ENCODE data around the gene FAM181A.

Gene FAM181A

GRCh38 chr14:93926873-93927799 lies at the start of gene FAM181A:
Gene FAM181A, plus strand, starts transcription at chr14:93927344. Its CDS starts 942 bp downstream, at chr14:93928286.
- no peak for DNase-seq (ENCODE audit: low read depth)

DNA sequence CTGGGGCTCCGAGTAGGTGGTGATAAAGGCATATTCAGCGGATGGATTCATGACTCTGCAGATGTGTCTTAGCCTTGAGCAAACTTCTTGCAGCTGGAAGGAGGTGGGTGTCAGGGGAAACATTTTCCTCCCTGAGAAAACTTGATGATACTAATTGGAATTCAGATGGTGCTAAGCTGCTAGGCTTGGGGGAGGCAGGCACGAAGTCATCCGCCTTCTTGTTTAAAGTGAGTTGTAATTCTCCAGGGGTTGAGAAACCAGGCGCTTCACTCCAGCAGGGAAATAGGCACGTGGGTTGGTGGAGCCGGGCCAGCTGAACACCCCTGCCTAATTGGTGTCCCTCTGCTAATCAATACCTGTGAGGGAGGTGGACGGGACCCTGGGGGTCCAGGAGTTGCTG lies 48.9 kb upstream of the FAM181A start:
- DNase-seq (ENCODE audit: low read depth), result no peak

GRCh38 chr14:93878871-93879270 lies 48.3 kb upstream of the FAM181A start:
- no peak for DNase-seq (ENCODE audit: low read depth)

DNA sequence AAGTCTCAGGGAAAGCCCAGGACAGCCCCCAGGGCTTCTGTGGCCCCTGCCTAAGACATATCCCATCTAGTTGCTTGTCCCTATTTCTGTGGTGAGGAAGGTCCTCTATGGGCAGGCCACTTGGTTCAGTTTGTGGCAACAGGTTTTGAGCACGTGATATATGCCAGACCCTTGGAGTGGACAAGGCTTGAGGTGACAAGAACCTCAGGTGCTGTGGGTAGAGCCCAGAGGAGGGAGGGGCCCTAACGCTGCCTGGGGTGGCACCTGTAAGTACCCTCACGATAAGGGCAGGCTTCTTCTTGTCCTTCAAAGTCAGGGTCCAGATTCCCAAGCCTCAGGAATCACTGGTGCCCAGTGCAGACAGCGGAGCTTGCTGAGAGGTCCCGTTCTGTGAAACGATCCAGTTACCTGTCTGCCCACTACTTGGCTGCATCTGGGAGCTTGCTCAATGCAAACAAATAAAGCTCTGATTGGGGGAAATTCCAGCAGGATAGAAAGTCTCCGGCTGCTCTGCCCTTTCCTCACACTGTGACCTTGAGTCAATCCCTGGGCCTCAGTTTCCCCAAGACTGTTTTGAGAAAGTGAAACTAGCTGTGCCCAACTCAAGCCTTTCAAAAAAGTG lies 47.7 kb upstream of the FAM181A start:
- DNase-seq (ENCODE audit: low read depth), result no peak

- no peak for DNase-seq (ENCODE audit: low read depth)
These were observed 46.9 kb upstream of the FAM181A start for GRCh38 chr14:93880021-93880820.

- DNase-seq (ENCODE audit: low read depth), result no peak
These were observed 42.2 kb upstream of the FAM181A start for GRCh38 chr14:93884950-93885349.

DNA sequence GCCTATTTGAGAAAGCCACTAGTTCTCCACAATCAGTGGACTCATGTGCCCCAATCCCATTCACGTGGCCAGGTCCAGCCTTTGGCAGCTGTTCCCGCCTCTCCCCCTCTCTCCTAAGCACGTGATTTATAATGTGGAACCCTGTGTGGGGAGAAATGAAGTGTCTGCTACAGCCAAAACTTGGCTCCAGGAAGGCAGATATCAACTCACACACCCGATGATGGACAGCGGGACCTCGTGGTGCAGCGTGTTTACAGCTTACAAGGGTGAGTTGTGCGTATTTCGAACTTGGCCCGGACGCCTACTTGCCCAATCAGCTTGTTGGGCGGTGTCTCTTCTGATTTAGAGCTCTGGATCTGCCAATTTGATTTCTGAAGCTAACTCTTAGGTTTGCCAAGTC lies 38.1 kb upstream of the FAM181A start:
- DNase-seq (ENCODE audit: low read depth), result no peak

DNA sequence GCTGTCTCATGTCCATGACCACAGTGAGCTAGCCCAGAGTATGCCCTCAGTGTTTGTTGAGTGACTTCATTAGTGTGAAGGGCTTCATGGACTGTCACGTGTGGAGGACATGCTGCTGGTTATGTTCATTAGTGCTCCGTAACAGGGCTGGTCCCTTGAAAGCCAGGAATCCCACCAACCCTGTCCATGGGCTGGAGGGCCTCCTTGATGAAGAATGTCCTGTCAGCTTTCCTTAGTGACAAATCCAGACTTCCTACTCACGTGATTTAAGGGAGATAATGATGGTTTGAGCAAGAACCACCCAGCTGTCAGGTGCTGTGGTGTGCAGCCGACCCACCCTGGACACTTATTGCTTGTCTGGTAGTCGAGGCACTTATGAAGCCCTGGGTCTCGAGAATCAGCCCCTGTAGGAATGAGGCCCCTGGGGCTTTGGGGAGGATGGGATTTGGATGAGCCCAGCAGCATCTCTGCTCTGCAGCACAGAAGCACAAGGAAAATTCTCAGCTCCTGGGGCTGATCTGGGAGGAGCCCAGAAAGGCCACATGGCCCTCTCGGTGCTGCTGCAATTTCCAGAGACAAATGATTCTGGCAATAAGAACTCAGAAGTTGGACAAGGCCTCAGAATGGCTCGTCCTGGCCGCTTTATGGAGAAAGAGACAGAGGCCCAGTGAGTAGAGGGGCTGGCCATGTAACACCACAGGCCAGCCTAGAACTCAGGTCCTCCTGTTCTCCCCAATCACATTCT lies 37.2 kb upstream of the FAM181A start:
- DNase-seq (ENCODE audit: low read depth), result no peak

- DNase-seq (ENCODE audit: low read depth), result no peak
These were observed 35.2 kb upstream of the FAM181A start for GRCh38 chr14:93891756-93892504.

- DNase-seq (ENCODE audit: low read depth), result no peak
These were observed 34.7 kb upstream of the FAM181A start for GRCh38 chr14:93892505-93892839.

GRCh38 chr14:93892923-93893558 lies 34.1 kb upstream of the FAM181A start:
- DNase-seq (ENCODE audit: low read depth), result peak; percentile 55

DNA sequence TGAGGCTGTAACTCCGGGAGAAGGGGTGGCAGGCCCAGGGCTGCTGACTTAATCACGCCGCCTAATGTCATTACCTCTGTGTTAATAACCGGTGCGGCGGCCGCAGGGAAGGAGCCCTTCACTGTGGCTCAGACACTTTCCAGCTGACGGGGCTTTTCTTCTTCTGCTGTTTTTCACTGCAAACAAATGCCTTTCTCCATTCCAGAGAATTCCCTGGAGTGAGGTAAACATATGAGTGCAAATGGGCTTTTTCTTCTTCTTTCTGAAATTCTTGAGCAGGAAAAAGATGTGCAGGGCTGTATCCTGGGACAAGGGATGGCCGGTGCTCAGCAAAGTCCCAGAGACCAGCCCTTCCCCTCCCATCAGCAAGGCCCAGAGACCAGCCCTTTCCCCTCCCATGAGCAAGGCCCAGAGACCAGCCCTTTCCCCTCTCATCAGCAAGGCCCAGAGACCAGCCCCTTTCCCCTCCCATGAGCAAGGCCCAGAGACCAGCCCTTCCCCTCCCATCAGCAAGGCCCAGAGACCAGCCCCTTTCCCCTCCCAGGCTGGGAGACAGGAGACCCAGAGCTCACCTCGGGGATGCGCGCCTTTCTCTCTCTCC lies 33.4 kb upstream of the FAM181A start:
- DNase-seq (ENCODE audit: low read depth), result no peak

- no peak for DNase-seq (ENCODE audit: low read depth)
These were observed 32.0 kb upstream of the FAM181A start for GRCh38 chr14:93895023-93895604.

GRCh38 chr14:93897476-93897845 lies 29.7 kb upstream of the FAM181A start:
- no peak for DNase-seq (ENCODE audit: low read depth)

- DNase-seq (ENCODE audit: low read depth), result no peak
These were observed 29.0 kb upstream of the FAM181A start for GRCh38 chr14:93898081-93898611.

GRCh38 chr14:93898731-93899130 lies 28.4 kb upstream of the FAM181A start:
- no peak for DNase-seq (ENCODE audit: low read depth)

DNA sequence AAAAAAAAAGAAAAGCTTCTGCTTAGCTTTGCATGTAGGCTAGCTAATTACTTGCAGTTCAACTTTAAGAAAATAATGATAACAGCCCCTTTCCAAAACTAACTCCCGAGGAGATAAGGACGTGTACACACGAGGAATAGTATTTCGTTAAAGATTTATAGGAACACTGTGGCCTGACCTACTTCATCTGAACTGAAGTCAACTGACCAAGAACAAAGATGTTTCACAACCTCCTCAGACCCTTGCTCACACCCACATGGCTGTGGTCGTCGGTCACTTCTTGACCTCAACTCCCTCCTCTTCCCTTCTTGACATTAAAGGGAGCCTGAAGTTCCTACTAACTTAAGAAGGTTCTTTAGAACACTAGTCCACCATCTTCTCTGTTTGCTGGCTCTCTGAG lies 25.3 kb upstream of the FAM181A start:
- DNase-seq (ENCODE audit: low read depth), result no peak

DNA sequence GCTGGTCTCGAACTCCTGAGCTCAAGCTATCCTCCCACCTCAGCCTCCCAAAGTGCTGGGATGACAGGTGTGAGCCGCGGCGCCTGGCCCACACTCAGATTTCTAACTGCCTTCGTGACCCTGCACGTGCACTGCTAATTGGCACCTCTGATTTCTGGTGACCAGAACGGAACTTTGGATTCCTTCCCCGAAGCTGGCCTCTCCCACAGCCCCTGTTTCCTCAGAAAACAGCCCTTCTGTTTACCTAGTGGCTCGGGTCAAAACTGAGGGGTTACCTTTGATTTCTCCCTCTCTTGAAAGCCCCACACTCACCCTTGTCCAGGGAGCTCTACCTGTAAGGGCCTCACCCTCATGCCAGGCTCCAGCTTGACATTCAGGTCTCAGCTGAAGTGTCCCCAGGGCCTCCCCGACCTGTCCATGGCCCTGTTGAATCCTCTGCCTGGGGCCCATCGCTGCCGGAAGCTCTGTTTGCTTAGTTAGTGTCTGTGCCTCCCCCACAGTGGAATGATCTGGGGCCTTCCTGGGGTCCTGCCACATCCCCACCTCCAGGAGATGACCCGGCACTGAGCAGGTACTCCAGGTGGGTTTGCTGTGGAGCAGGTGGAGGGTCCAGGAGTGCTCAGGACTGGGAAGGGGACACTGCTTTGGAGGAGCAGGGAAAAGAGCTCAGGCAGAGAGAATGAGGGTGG lies 24.4 kb upstream of the FAM181A start:
- DNase-seq (ENCODE audit: low read depth), result no peak
